B cell (primary cell): ENCODE measurements around the gene LIME1. TPM values are rescaled to one million over a fixed set of nuclear protein-coding genes. Genes with fewer than 3 reads are reported as not detected.
A peak's percentile ranks its signal among the peaks of the same experiment; 100 is the strongest.

Source experiments
- ATAC-seq: fragments of 200-7000 bp; cut with Tn5 transposase; one replicate; pipeline ENCODE4 v1.10.0; 2021; ENCODE audit warnings: low read depth, mild to moderate bottlenecking, moderate number of reproducible peaks, moderate library complexity
- CTCF ChIA-PET: fragments of 350-600 bp; sonication (Branson Sonifier 250); formaldehyde crosslinking; loops from one replicate; lab custom pipeline; 2021; ENCODE audit warnings: antibody characterized with exemption, inconsistent platforms; lab: Charles Lee
- POLR2A ChIA-PET: fragments of 350-600 bp; sonication (Branson Sonifier 250); formaldehyde crosslinking; loops from one replicate; lab custom pipeline; 2021; ENCODE audit warnings: antibody characterized with exemption; lab: Charles Lee
- DNase-seq: peaks from one replicate; pipeline ENCODE4 v3.0.0; 2013
- H2AFZ ChIP-seq: 2 replicates; pipeline ENCODE4 v1.6.1; 2012; ENCODE audit warnings: mild to moderate bottlenecking, low read depth, low read length; ENCODE audit not compliant: insufficient read depth, poor library complexity, severe bottlenecking
- H3K27ac ChIP-seq, 2 donors: 1 replicate in 1 of 2; 2 replicates in 1 of 2; pipeline ENCODE4 v1.5.1; 2012 to 2013; ENCODE audit warnings: low read length in 2 of 2, mild to moderate bottlenecking in 2 of 2, moderate library complexity in 1 of 2
- H3K27me3 ChIP-seq, 4 experiments: fragments of 200-600 bp in 1 of 4; sonication (generic) in 1 of 4; replicated peaks in 1 of 4; 1 replicate in 2 of 4; 2 replicates in 2 of 4; pipeline versions ENCODE4 v1.6.1 to v1.7.0; 2013 to 2016; ENCODE audit warnings: low read length in 3 of 4, mild to moderate bottlenecking in 2 of 4, mixed read lengths in 1 of 4, moderate library complexity in 1 of 4; ENCODE audit not compliant: insufficient read depth in 4 of 4, control insufficient read depth in 3 of 4; ENCODE audit errors: control extremely low read depth in 1 of 4
- H3K36me3 ChIP-seq, 2 experiments: replicated peaks in 1 of 2; 1 replicate in 1 of 2; 2 replicates in 1 of 2; pipeline versions ENCODE4 v1.6.1 to v1.7.1; 2013; ENCODE audit warnings: low read length in 1 of 2; ENCODE audit not compliant: insufficient read depth in 2 of 2, control insufficient read depth in 1 of 2; ENCODE audit errors: control extremely low read depth in 1 of 2, extremely low read depth in 1 of 2
- H3K4me1 ChIP-seq, 2 donors: fragments of 200-600 bp in 1 of 2; sonication (generic) in 1 of 2; 1 replicate in 1 of 2; 2 replicates in 1 of 2; pipeline versions ENCODE4 v1.5.1 to v1.6.1; 2013 to 2017; ENCODE audit warnings: low read length in 2 of 2; ENCODE audit not compliant: control insufficient read depth in 2 of 2, insufficient read depth in 2 of 2
- H3K4me2 ChIP-seq: replicated peaks from 2 replicates; pipeline ENCODE3; 2012; ENCODE audit warnings: mild to moderate bottlenecking, low read depth, low read length; ENCODE audit not compliant: poor library complexity, severe bottlenecking
- H3K4me3 ChIP-seq, 5 experiments: fragments of 200-600 bp in 1 of 5; sonication (generic) in 1 of 5; 1 replicate in 3 of 5; 2 replicates in 2 of 5; pipeline versions ENCODE4 v1.5.1 to v1.7.0; 2011 to 2016; ENCODE audit warnings: low read length in 4 of 5, mild to moderate bottlenecking in 4 of 5, low read depth in 2 of 5, control low read depth in 1 of 5, moderate library complexity in 1 of 5; ENCODE audit not compliant: insufficient read depth in 1 of 5; ENCODE audit errors: control extremely low read depth in 1 of 5, extremely low read depth in 1 of 5
- H3K79me2 ChIP-seq: fragments of 200-600 bp; sonication (generic); one replicate; pipeline ENCODE4 v1.6.0; 2016; ENCODE audit warnings: low read length; ENCODE audit not compliant: control insufficient read depth, insufficient read depth
- H3K9ac ChIP-seq: fragments of 200-600 bp; sonication (generic); 2 replicates; pipeline ENCODE4 v1.6.1; 2017; ENCODE audit warnings: mild to moderate bottlenecking, low read length, moderate library complexity
- H3K9me3 ChIP-seq, 3 donors: one replicate each; pipeline versions ENCODE4 v1.6.1 to v1.7.1; 2013; ENCODE audit warnings: low read length in 2 of 3; ENCODE audit not compliant: control insufficient read depth in 2 of 3, insufficient read depth in 1 of 3; ENCODE audit errors: control extremely low read depth in 1 of 3
- H4K20me1 ChIP-seq: 2 replicates; pipeline ENCODE4 v1.6.0; 2012; ENCODE audit warnings: mild to moderate bottlenecking, low read length; ENCODE audit not compliant: insufficient read depth, control insufficient read depth, poor library complexity, severe bottlenecking
- H3K27ac Mint-ChIP-seq: one replicate; pipeline ENCODE4 v1.8.0; 2021; ENCODE audit warnings: mixed read lengths
- H3K27me3 Mint-ChIP-seq: one replicate; pipeline ENCODE4 v1.8.0; 2021; ENCODE audit warnings: mixed read lengths
- H3K4me1 Mint-ChIP-seq: one replicate; pipeline ENCODE4 v1.8.0; 2021; ENCODE audit warnings: mixed read lengths
- H3K4me3 Mint-ChIP-seq: one replicate; pipeline ENCODE4 v1.8.0; 2021; ENCODE audit warnings: mixed read lengths
- H3K9me3 Mint-ChIP-seq: one replicate; pipeline ENCODE4 v1.8.0; 2022; ENCODE audit warnings: mixed read lengths; ENCODE audit not compliant: insufficient read depth
- EZH2 ChIP-seq: IDR thresholded peaks from 2 replicates; pipeline ENCODE4 v1.6.1; 2012; ENCODE audit warnings: borderline replicate concordance, low read depth, mild to moderate bottlenecking, moderate library complexity, low read length; ENCODE audit not compliant: insufficient read depth, poor library complexity, severe bottlenecking
- WGBS: methylation state at CpG from one replicate; pipeline ENCODE4 v1.1.5; 2013; ENCODE audit warnings: missing lambda C conversion rate; ENCODE audit not compliant: insufficient coverage; 5-methylcytosine and 5-hydroxymethylcytosine counted together
- intact Hi-C: fragments of 100-400 bp; cut with micrococcal nuclease; formaldehyde crosslinking; loops from one replicate; pipeline ENCODE4 v1.10.0; 2022
- polyA plus RNA-seq: library from polyadenylated mRNA; depleted of rRNA; stranded (reverse); fragments of >200 nt; gene quantifications from 2 replicates; pipeline ENCODE4 v1.2.3, GENCODE V29; 2012
- total RNA-seq, 2 donors: library from RNA; stranded (reverse); fragments of 120-200 nt in 1 of 2; gene quantifications; 1 replicate in 1 of 2; 2 replicates in 1 of 2; pipeline versions ENCODE4 v1.2.3 to v1.2.4, GENCODE V29; 2013 to 2022
- TF ChIP-seq, protein P1 (sequence below): fragments of 200-600 bp; IDR thresholded peaks from one replicate; pipeline ENCODE4 v1.8.0; 2022; ENCODE audit warnings: antibody characterized with exemption, mild to moderate bottlenecking

Gene LIME1
- total and polyA plus RNA-seq, 2 donors (not counting 1 experiment from before 2014, with no cell fraction given) = 14.5 to 95.2 TPM

GRCh38 chr20:63705232-63706026 is 31.0 kb upstream of the LIME1 start:
- ChIA-PET CTCF (interaction anchor here (1.0 to 1.2 kb wide), 3 partner anchors 14 to 168 kb away, joined by 3 read pairs; partner anchors contain the start of genes PTK6 and TPD52L2), POLR2A (interaction anchor here (0.5 kb wide), 1 partner anchor 266 kb away, joined by 7 read pairs; no protein-coding TSS in a partner anchor)
- no peak for DNase-seq
- Histone ChIP-seq H3K4me2 (no peak overlapping the region), H3K4me1 (peaks cover 21 to 28% of the 10 kb centered on the region in 2 donors), H3K9me3 (no peaks in the 10 kb centered on the region), H4K20me1 (peaks cover 85% of the 10 kb centered on the region), H3K4me3 (no peak overlapping the region), H3K27ac (no peak overlapping the region), H3K9ac (no peak overlapping the region), H3K27me3 (no peaks in the 10 kb centered on the region), H2AFZ (no peak overlapping the region), H3K36me3 (peaks cover 0 to 35% of the 10 kb centered on the region in 2 experiments), H3K79me2 (peaks cover 92% of the 10 kb centered on the region)
- Mint-ChIP-seq H3K27ac (no peak overlapping the region), H3K9me3 (no peaks in the 10 kb centered on the region), H3K27me3 (no peaks in the 10 kb centered on the region), H3K4me3 (peak overlapping the region; percentile 32), H3K4me1 (peaks cover 25% of the 10 kb centered on the region)
- WGBS = 100% methylated on average over 5 of the region's 8 CpGs
- ATAC-seq = no peak
- TF ChIP-seq EZH2 = no peak
- TF ChIP-seq, protein P1, sequence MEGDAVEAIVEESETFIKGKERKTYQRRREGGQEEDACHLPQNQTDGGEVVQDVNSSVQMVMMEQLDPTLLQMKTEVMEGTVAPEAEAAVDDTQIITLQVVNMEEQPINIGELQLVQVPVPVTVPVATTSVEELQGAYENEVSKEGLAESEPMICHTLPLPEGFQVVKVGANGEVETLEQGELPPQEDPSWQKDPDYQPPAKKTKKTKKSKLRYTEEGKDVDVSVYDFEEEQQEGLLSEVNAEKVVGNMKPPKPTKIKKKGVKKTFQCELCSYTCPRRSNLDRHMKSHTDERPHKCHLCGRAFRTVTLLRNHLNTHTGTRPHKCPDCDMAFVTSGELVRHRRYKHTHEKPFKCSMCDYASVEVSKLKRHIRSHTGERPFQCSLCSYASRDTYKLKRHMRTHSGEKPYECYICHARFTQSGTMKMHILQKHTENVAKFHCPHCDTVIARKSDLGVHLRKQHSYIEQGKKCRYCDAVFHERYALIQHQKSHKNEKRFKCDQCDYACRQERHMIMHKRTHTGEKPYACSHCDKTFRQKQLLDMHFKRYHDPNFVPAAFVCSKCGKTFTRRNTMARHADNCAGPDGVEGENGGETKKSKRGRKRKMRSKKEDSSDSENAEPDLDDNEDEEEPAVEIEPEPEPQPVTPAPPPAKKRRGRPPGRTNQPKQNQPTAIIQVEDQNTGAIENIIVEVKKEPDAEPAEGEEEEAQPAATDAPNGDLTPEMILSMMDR = no peak
- intact Hi-C loops = loop anchor here (5.0 kb wide), 1 partner anchor 357 kb away; the partner anchor contains the start of gene TCEA2
